ENCODE results near the gene DYNC2H1.

Gene DYNC2H1

GRCh38 chr11:103279821-103280220 is 170.6 kb downstream of the DYNC2H1 start:
- DNase-seq = no peak

- DNase-seq = peak; percentile 19
Observed at GRCh38 chr11:103281301-103281700, 172.1 kb downstream of the DYNC2H1 start.

GRCh38 chr11:103284260-103284659 is 175.0 kb downstream of the DYNC2H1 start:
- no peak for DNase-seq

GRCh38 chr11:103294516-103294915 is 185.3 kb downstream of the DYNC2H1 start:
- DNase-seq = no peak

- DNase-seq = no peak
Observed at GRCh38 chr11:103295704-103296103, 186.5 kb downstream of the DYNC2H1 start.

DNA sequence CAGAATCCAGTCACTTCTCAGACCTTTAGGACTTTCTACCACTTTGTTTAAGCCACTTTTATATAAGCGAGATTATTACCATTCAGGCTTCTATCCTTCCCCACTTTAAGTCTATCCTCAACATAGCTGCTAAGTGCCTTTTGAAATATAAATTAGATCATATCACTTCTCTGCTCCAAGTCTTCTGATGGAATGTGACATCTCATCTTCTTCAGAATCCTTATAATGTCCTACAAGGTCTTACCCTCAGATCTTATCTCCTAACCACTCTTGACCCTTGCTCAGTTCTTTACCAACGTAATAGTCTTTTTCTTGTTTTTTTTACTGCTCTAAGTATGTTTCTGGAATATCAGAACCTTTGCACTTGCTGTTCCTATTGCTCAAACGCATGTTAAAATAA is 188.7 kb downstream of the DYNC2H1 start:
- no peak for DNase-seq

GRCh38 chr11:103315248-103315647 is 206.0 kb downstream of the DYNC2H1 start:
- DNase-seq = no peak

DNA sequence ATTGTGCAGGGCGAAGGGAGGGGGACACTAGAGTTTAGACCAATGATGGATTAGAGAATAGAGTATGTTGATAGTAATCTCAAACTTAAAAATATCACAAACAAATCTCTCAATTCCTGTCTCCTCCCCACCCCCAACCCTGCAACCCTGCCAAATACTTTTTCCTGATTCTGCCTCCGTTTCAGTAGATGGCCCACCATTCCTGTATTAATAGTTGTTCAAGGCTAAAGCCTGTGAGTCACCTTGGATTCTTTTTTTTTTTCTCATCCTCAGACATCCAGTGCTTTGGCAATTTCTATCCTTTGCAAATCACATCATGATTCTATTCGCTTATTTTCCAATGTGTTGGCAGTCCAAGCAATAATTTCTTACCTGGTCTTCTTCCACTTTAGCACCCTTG is 207.9 kb downstream of the DYNC2H1 start:
- peak; percentile 9 for DNase-seq

DNA sequence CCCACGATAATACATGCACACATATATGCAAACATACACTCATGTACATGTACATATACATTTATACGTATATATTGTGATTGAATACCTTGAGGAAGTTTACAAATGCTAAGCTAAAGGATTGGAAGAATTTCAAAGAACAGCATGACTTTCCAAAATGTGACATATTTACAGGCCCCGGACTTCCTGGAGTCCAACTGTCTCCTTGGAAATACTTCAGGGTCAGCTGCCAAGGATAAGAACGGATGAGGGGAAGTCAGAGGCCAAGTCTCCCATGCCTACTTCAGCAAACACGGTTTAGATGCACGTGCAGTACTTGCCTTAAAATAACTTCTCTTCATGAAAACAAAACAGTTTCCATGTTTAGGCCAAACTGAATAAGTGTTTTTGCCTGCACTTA is 213.6 kb downstream of the DYNC2H1 start:
- no peak for DNase-seq

- no peak for DNase-seq
Observed at GRCh38 chr11:103325686-103326069, 216.5 kb downstream of the DYNC2H1 start.

GRCh38 chr11:103326070-103326794 is 217.0 kb downstream of the DYNC2H1 start:
- DNase-seq = peak; percentile 89

DNA sequence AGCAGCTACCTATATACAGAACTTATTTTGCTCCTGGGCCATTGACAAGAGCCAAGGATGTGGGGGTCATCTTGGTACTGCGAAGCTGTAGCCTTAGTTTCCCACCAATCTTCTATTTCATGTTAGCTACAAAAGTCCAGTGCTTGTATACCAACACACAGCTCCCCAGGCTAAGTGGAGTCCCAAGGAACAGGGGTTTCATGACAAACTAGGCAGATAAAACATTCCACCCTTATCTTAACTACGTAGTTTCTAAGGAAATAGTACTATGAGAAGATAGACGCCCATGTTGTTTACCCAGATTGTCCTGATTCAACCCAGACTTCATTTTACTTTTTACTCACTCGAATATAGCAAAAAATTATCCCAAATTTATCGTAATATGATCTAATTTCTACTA is 218.5 kb downstream of the DYNC2H1 start:
- DNase-seq = no peak

DNA sequence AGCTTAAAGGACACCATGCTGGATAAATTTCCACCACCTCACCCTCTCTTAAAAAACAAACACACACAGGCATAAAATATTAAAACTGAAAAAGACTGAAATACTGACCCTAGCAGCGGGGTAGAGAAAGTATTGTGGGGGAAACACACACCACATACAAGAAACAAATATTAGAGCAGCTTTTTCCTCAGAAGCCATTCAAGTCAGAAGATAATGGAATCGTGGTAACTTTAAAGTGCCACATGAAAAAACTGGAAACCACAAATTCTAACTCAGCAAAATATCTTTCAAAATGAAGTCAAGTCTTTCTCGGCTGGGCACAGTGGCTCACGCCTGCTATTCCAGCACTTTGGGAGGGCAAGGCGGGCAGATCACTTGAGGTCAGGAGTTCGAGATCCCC is 223.2 kb downstream of the DYNC2H1 start:
- DNase-seq = no peak

DNA sequence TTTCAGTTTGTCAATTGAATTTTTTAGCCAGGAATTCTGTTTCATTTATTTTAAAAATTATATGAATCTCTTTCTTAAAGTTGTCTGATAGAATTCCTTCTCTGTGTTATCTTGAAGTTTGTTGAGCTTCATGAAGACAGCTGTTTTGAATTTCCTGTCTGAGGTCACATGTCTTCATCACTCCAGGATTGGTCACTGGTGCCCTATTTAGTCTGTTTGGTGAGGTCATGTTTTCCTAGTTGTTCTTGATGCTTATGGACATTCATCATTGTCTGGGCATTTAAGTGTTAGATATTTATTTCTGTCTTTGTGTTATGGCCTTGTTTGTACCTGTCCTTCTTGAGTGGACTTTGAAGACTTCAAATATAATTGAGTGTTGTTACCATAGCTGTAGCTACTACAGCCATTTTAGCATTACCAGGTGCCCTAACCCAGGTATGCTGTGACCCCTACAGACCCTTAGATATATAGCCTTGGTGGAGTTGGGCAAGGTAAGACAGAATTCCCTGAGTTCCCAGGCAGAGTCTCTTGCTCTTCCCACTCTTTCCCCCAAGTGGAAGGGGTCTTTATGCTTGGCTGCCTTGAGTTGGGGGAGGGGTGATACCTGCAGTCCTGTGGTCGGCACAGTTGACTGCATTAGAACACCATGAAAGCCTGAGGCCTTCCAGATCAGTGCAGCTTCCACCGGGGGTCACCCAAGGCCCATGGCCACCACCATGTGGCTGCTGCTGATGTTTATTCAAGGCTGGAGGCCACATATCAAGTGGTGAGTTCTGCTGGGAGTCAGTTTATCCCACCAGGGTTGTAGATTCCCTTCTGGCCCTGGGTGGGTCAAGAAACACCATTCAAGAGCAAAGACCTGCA is 229.6 kb downstream of the DYNC2H1 start:
- peak; percentile 78 for DNase-seq

DNA sequence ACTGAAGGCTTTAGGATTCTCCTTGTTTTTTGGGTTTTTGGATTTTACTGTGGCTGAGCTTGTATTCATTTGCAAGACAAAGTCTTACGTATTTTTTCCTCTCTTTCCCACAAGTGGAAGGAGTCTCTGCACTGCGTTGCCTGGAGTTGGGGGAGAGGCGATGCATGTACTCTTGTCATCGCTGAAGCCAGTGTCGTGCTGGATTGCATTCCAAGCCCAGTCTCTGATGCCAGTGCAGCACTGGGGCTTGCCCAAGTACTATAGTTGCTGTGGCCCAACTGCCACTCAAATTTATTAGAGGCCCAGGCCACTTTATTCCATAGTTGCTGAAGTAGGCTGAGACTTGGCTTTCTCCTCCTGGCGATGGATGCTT is 230.2 kb downstream of the DYNC2H1 start:
- no peak for DNase-seq

DNA sequence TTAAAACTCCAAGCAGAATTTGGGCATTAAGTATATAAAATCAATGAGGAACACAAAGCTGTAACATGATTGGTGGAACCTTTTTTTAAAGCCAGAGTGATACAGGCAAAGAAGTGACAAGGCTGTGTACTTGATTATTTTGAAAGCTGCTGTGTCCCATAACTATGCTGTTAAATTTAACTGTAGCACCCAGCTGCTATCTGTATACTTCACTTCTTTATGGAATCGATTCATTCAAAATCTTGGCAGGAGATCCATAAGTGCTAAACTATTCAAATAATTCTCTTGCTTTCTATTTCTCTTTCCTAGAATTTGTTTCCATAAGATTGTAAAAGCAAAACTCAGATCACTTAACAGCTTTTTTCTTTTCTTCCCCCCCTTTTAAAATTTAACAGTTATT is 231.7 kb downstream of the DYNC2H1 start:
- no peak for DNase-seq

DNA sequence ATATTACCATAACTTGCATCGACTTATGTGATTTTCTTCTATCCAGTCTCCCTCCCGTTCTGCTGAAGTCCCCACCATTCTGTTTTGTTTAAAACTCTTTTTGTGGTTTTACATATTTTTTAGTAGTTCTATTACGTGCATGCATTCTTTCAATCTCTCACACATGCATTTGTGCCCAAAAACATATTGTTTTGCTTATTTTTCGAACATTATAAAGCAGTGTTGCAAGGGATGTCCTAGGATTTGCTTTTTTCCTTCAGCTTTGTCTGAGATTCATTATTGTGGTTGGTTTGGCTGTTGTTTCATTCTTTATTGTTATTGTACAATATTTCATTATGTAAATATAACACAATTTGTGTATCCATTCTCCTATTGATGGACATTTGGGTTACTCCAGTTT is 235.7 kb downstream of the DYNC2H1 start:
- peak; percentile 5 for DNase-seq

GRCh38 chr11:103349595-103349994 is 240.4 kb downstream of the DYNC2H1 start:
- DNase-seq = no peak

DNA sequence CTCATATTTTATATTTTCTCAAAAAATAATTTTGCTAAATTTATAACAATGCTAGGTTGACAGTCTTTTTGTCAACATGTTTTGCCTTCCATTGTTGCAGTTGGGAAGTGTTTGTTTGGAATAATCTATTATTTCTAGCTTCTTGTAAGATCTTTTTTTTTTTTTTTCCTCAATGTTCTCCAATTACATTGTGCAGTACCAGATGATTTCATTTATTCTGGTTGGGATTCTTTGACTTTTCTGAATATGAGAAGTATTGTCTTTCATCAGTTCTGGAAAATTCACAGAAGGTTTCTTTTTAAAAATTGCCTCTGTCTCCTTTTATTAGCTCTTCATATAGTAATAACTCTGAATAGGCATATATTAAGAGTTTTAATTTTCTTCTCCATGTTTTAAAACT is 245.4 kb downstream of the DYNC2H1 start:
- DNase-seq = no peak

- DNase-seq = peak; percentile 73
Observed at GRCh38 chr11:103358251-103358650, 249.0 kb downstream of the DYNC2H1 start.

- peak; percentile 51 for DNase-seq
Observed at GRCh38 chr11:103359216-103359615, 250.0 kb downstream of the DYNC2H1 start.

DNA sequence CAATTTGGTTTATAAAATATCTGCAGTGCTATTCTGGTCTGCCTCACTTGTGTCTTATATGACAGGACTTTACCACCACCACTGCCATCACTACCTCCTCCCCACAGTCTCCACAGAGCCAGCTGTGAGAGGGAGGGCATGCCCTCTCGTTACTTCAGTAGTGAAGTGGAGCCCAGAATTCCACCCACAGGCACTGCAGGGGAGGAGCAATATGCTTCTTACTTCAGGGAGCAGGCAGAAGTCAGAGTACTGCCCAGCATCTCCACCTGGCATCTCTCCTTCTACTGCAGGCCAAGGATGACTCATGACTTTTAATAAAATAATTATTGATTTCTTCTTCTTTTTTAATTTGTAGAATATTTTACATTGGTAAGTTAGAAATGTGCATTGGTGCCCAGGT is 255.5 kb downstream of the DYNC2H1 start:
- no peak for DNase-seq

DNA sequence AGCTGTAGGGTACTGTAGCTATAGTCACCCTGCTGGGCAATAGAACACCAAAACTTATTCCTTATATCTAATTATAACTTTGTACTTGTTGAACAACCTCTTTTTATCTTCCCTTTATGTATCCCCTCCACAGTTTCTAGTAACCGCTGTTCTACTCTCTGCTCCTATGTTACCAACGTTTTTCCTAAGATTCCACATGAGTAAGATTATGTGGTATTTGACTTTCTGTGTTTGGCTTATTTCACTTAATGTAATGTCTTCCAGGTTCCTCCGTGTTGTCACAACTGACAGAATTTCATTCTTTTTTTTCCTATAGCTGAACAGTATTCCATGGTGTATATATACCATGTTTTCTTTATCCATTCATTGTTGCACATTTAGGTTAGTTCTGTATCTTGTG is 258.4 kb downstream of the DYNC2H1 start:
- peak; percentile 59 for DNase-seq

GRCh38 chr11:103368145-103368544 is 258.9 kb downstream of the DYNC2H1 start:
- DNase-seq = peak; percentile 5
